Posterior vena cava (tissue), 2 donors: ENCODE results near the gene TTC27. TPM values are rescaled to one million over a fixed set of nuclear protein-coding genes. Genes with fewer than 3 reads are reported as not detected.
A peak's percentile ranks its signal among the peaks of the same experiment; 100 is the strongest.
"Not testable (repeated sequence)": the region's sequence is repeated elsewhere in the genome, so short reads cannot be mapped to it uniquely, and the experiment has no call there.

Source experiments
- DNase-seq: peaks from one replicate; pipeline ENCODE4 v3.0.0-alpha.2; 2020; ENCODE audit warnings: low spot score
- intact Hi-C, 2 donors: fragments of 100-400 bp; cut with DNase I; formaldehyde crosslinking; loops; one replicate each; pipeline versions ENCODE4 v1.14.1 to v1.14.2; 2022 to 2023
- long read RNA-seq, 2 donors: library from polyadenylated mRNA; unstranded; transcript quantifications; one replicate each; pipeline ENCODE4 v2.0.0, GENCODE V29; 2020 to 2021
- total RNA-seq, 2 donors: library from RNA; stranded (reverse); fragmentation: NEBNext Ultra II Directional; extraction: Animal tissue kit (Norgen Biotek cat#: 25700); gene quantifications; one replicate each; pipeline ENCODE4 v1.2.1, GENCODE V29; 2021
- donor health status: DM: yes; HTN: yes; CAD: no.
- donor health status: DM: yes; HTN: yes; CAD: no.

TTC27 gene
- 10 to 100 TPM; 13.6 to 17.3 TPM for total RNA-seq
- long read RNA-seq, donor 1, partial matches to known transcripts, result 0 of 3 reads
- long read RNA-seq, donor 1, other reads (novel, unspliced or antisense), result 1 of 3 reads
- long read RNA-seq, donor 2, transcript TTC27-201 (20 exons, 2,876 nt), result major isoform, 11 of 18 reads
- long read RNA-seq, donor 2, partial matches to known transcripts, result 5 of 18 reads
- long read RNA-seq, donor 2, other reads (novel, unspliced or antisense), result 2 of 18 reads

DNA sequence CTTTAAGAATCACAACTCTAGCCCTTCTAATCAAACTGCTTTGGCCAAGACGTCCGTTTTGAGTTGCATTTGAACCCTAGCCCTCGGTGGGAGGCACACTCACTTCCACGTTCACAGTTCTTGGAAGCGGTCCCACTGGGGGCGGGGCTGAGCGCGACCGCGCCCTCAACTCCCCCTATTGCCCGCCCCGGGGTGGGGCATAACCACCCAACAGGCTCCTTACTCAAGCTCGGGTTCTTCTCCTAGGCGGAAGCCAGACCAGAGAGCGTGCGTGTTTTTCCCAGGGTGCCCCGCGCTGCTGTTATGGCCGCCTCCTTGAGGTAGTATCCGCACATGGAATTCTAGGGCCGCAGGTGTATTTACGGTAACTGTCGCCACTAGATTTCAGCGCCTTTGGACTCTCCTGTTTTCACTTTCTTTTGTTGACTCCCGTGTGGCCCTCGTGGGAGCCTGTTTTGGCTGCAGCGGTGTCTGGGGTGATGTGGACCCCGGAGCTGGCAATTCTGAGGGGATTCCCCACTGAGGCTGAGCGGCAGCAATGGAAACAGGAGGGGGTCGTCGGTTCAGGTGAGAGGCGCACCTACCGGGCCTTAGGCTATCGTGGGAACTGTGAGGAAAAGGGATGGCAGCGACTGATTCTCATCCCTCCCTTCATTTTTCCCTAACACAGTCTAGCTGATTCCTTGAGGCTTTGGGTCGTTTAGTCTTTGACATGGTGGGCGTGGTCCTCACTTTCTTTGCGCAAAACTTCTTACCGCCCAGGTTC lies at the start of gene TTC27:
Gene TTC27 (plus strand): TSS at position 237 of the 766 bp plus-strand sequence. CDS start 243 bp downstream, at position 480.
- DNase-seq, result peak; percentile 98
- intact Hi-C loops, result no loop called here

DNA sequence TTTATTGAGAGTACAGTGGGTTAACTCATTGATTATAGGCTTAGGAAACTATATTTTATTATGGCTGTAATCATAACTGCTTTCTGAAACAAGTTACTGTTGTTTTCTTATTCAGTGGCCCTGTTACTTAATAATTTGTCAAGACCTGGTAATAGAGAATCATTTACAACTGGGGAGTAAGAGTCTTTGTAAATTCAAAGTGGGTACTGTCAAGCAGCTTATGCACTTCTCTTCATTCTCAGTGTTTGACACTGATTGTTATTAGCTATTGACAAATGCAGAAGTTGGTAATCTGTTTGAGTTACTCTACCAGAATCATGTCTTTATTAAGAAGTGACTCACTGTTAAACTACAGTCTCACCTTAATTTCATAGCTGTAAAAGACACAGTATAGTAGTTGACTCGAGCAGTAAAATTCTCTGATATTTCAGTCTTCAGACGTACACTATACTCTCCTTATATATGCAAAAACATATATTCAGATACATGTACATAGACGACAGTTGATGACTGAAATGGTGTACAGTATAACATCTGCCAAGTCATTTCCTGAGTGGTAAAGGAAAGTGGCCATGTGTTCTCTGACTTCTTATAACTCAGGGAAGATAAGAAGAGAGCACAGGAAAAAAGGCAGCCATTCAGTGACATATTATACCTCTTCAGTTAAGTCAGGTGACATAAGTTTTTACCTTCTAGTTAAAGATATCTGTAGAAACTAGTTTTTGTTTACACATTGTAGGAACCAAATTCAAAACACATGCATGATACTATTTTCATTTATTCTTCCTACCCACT lies 36.0 kb upstream of the TTC27 start:
- no peak for DNase-seq
- intact Hi-C loops, result no loop called here

GRCh38 chr2:32594573-32594972 lies 33.3 kb upstream of the TTC27 start:
- intact Hi-C loops, result no loop called here
- DNase-seq, result no peak

DNA sequence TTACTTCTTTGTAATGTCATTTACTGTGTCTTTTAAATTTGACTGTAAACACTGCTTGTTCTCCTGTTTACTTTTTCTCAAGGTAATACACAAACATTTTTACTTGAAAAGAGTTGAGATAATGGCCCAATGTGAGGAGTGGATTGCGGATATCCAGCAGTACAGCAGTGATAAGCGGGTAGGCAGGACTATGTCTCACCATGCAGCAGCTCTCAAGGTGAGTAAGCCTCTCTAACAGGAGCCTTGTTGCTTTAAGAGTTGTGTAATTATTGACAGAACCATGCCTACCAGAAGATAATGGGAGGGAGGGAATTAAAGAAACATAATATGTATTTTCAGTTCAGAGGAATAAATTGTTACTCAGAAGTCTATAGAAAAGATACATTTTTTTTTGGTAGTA lies 16.5 kb upstream of the TTC27 start:
- DNase-seq, result no peak
- intact Hi-C loops, result no loop called here

DNA sequence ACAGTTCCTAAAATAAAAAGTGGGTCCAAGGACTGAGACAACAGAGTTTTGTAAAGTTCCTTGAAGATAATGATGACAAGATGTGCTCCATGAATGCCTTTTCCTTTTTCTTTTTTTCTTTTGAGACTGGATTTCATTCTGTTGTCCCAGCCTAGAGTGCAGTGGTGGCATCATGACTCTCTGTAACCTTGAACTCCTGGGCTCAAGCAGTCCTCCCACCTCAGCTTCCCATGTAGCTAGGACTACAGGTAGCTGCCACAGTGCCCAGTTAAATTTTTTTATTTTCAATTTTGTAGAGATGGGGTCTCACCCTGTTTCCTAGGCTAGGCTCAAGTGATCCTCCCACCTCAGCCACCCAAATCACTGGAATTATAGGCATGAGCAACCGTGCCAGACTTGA lies 16.1 kb upstream of the TTC27 start:
- DNase-seq, result no peak
- intact Hi-C loops, result no loop called here

GRCh38 chr2:32614084-32614483 lies 13.8 kb upstream of the TTC27 start:
- DNase-seq, result no peak
- intact Hi-C loops, result no loop called here

DNA sequence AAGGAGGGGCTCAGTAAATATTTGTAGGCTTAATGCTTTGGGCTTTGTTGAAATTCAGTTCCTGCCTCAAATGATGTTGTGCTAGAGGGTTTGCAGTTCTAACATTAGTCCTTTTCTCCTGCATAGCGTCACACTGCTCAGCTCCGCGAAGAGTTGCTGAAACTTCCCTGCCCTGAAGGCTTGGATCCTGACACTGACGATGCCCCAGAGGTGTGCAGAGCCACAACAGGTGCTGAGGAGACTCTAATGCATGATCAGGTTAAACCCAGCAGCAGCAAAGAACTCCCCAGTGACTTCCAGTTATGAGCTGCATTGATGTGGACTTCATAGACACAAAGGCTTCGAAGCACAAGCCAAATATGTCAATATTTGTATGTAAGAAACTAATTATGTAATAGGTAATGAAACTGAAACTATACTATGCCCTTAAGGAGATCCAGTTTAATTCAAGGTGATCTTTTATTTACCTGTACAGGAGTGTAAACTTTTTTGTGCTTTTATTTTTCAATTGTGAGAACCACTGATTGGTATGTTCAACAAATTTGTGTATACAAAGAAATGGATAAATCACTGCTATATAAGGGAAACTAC lies 10.2 kb upstream of the TTC27 start:
- no peak for DNase-seq
- intact Hi-C loops, result no loop called here

DNA sequence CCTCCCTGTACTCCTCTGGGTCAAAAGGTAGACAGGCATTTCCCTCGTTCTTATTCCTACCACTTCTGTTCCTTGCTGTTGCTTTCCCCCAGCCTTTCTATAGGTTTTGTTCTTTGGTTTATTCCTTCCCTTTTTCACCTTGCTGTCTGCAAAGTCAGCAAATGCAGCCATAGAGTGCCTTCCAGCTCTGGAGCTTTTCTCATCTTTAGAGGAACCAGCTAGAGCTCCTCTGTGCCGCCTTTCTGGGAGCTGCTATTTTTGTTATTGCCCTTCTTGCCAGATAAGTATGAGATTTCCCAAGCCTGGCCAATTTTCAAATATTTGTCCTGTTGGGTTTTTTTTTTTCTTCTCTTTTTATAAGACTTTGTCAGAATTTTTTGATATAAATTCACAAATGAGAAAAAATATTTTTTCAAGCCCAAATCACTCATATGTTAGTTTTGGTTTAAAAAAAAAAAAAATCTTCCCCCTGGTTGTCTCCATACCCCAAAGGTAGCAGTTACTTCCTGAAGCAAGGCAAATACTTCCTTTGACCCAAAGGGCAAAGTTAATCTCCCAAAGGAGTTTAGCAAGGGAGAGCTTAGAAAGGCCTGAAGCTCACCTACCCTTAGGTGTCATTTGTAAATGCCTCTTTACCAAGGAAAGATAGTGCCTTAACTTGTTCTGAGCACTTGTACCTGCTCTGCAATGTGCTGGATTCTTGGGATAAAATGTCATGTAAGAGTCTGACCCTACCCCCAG lies 5.1 kb upstream of the TTC27 start:
- intact Hi-C loops, result no loop called here
- no peak for DNase-seq

DNA sequence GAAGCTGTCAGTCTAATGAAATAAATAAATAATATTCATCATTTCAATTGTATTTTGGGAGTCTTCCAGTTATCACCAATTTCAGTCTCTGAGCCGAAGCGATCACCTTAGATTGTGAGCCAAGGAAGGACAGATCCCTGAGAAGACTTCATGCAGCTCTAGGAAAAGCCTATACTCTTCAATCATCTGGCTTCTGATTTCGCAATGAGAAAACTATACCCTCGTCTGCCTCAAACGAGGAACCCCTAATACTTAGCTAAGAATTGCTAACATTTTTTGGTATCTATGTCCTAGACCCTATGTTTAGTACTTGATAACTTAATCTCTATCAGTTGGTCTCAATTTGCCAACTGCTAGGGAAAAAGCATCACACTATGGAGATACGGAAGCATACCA lies 4.5 kb upstream of the TTC27 start:
- intact Hi-C loops, result no loop called here
- no peak for DNase-seq

DNA sequence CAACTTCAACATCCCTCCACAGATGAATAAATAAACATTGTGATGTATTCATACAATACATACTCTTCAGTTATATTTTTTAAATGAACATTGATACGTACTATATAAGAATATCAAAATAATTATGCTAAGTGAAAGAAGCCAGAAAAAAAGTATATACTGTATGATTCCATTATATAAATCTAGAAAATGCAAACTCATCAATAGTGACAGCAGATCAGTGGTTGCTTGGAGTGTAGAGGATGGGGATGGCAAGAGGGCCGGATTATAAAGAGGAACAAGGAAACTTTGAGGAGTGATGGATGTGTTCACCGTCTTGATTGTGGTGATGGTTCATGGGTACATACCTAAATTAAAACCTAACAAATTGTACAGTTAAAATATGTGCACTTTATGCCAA lies 3.0 kb upstream of the TTC27 start:
- DNase-seq, result no peak
- intact Hi-C loops, result no loop called here

- DNase-seq, result no peak
- intact Hi-C loops, result no loop called here
Observed at GRCh38 chr2:32626639-32627221, 1.1 kb upstream of the TTC27 start.

GRCh38 chr2:32627441-32627813 lies 423 bp upstream of the TTC27 start:
- intact Hi-C loops, result no loop called here
- no peak for DNase-seq

GRCh38 chr2:32632089-32632488 lies 4.2 kb downstream of the TTC27 start:
- intact Hi-C loops, result no loop called here
- no peak for DNase-seq

- no peak for DNase-seq
- intact Hi-C loops, result no loop called here
Observed at GRCh38 chr2:32633040-32633439, 5.2 kb downstream of the TTC27 start.

DNA sequence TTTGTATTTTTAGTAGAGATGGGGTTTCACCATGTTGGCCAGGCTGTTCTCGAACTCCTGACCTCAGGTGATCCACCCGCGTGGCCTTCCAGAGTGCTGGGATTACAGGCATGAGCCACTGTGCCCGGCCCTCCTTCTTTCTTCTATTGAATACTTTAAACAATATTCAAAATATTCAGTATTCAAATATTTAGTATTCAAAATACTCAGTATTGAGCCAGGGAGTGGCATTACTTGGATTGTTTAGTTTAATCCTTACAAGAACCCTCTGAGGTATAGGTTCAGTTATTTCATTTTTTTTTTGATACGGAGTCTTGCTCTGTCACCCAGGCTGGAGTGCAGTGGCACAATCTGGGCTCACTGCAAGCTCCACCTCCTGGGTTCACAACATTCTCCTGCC lies 10.7 kb downstream of the TTC27 start:
- intact Hi-C loops, DNase-seq: not testable (repeated sequence)

DNA sequence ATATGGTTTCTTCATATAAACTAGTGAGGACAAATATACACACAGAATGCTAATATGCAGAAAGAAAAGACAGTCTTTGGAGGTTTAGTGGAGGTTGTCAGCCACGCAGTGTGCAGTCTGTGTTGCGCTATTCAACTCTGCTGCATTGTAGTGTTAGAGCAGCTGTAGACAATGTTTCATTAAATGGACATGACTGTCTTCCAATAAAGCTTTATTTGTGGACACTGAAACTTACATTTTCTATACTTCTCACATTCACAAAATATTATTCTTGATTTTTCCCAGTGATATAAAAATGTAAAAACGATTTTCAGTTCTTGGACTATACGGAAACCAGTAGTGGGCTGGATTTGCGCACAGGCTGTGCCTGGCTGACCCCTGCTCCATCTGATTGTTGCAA lies 13.3 kb downstream of the TTC27 start:
- intact Hi-C loops, result no loop called here
- no peak for DNase-seq

- intact Hi-C loops, result no loop called here
- DNase-seq, result no peak
Observed at GRCh38 chr2:32647180-32647651, 19.4 kb downstream of the TTC27 start.

- intact Hi-C loops, result no loop called here
- no peak for DNase-seq
Observed at GRCh38 chr2:32652555-32653209, 24.8 kb downstream of the TTC27 start.
